Neutrophil (primary cell): ENCODE data around the gene CSTF2T.

Experiments used
- H3K27ac ChIP-seq: fragments of 200-600 bp; sonication (generic); 2 replicates; pipeline ENCODE4 v1.5.1; 2016; ENCODE audit warnings: mild to moderate bottlenecking, moderate library complexity
- H3K27me3 ChIP-seq: fragments of 200-600 bp; sonication (generic); 2 replicates; pipeline ENCODE4 v1.6.0; 2016; ENCODE audit warnings: mild to moderate bottlenecking
- H3K36me3 ChIP-seq: fragments of 200-600 bp; sonication (generic); 2 replicates; pipeline ENCODE4 v1.5.1; 2017
- H3K4me1 ChIP-seq, 2 experiments: fragments of 200-600 bp in 1 of 2; sonication (generic) in 1 of 2; 1 replicate in 1 of 2; 2 replicates in 1 of 2; pipeline versions ENCODE4 v1.5.1 to v1.6.1; 2013 to 2016; ENCODE audit warnings: low read depth in 1 of 2, low read length in 1 of 2, mild to moderate bottlenecking in 1 of 2, moderate library complexity in 1 of 2; ENCODE audit not compliant: control insufficient read depth in 1 of 2, insufficient read depth in 1 of 2
- H3K4me3 ChIP-seq, 2 experiments: fragments of 200-600 bp in 1 of 2; sonication (generic) in 1 of 2; 1 replicate in 1 of 2; 2 replicates in 1 of 2; pipeline ENCODE4 v1.5.1; 2013 to 2016; ENCODE audit warnings: low read depth in 1 of 2, low read length in 1 of 2, mild to moderate bottlenecking in 1 of 2, moderate library complexity in 1 of 2
- H3K9me3 ChIP-seq: fragments of 200-600 bp; sonication (generic); 2 replicates; pipeline ENCODE4 v1.5.1; 2016
- CTCF ChIP-seq: fragments of 200-600 bp; sonication (generic); IDR thresholded peaks from 2 replicates; pipeline ENCODE4 v1.5.1; 2016; ENCODE audit warnings: antibody characterized with exemption

The CSTF2T gene

GRCh38 chr10:51699475-51700227, at the start of gene CSTF2T:
TSS of gene CSTF2T (minus strand) at chr10:51699595. CDS start at chr10:51699549, 46 bp downstream.
- peaks cover 39 to 40% of the 10 kb centered on the region in 2 experiments for H3K4me1 ChIP-seq
- H3K36me3 ChIP-seq, result no peaks in the 10 kb centered on the region
- H3K27ac ChIP-seq, result peak within 1 kb of the TSS; percentile 83
- peaks cover 9% of the 10 kb centered on the region for H3K27me3 ChIP-seq
- peak; percentile 6 for TF ChIP-seq CTCF
- peak within 1 kb of the TSS; percentile 72 to 99 for H3K4me3 ChIP-seq
- H3K9me3 ChIP-seq, result no peaks in the 10 kb centered on the region

- Histone ChIP-seq H3K9me3 (no peaks in the 10 kb centered on the region), H3K4me1 (no peaks in the 10 kb centered on the region), H3K27ac (no peak overlapping the region), H3K36me3 (no peaks in the 10 kb centered on the region), H3K27me3 (no peaks in the 10 kb centered on the region), H3K4me3 (no peak overlapping the region)
- no peak for TF ChIP-seq CTCF
Measured at GRCh38 chr10:51748959-51749358, 49.6 kb upstream of the CSTF2T start.

DNA sequence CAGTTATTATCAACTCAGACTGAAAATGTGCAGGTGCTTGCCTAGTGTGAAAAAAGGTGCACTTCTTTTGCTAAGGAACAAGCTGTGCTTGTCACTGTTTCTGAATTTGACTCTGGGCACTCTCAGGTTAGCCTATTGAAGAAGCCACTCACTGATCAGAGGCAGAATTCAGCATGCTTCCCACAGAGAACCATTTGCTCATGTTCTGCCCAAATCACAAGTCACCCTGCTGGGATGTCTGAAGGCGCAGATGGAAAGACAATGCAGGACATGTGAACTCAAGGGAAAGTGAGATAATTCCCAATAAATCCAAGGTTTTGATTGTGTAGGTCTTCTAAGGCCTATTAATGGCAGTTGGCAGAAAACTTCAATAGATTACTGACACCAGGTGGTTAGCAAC, 47.8 kb upstream of the CSTF2T start:
- Histone ChIP-seq H3K27ac (no peak overlapping the region), H3K9me3 (no peaks in the 10 kb centered on the region), H3K4me3 (no peak overlapping the region), H3K27me3 (no peaks in the 10 kb centered on the region), H3K4me1 (no peaks in the 10 kb centered on the region), H3K36me3 (no peaks in the 10 kb centered on the region)
- no peak for TF ChIP-seq CTCF

DNA sequence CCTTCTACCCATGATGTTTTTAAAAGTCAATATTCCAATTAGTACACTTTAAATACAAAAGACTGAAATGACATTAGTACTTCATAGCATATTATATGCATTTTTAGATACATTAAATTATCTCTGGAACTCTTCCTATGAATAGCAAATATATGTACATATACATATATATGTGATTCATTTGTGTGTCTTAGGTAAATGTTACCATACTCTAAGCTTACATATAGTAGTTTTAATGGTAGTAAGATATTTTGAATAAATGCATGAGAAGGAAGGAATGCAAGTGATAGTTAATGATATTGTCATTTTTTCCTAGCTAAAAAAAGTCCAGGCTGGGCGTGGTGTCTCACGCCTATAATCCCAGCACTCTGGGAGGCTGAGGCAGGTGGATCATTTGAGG, 46.0 kb upstream of the CSTF2T start:
- no peaks in the 10 kb centered on the region for H3K27me3 ChIP-seq
- no peak overlapping the region for H3K27ac ChIP-seq
- no peaks in the 10 kb centered on the region for H3K4me1 ChIP-seq
- no peaks in the 10 kb centered on the region for H3K36me3 ChIP-seq
- H3K4me3 ChIP-seq, result no peak overlapping the region
- TF ChIP-seq CTCF, result no peak
- no peaks in the 10 kb centered on the region for H3K9me3 ChIP-seq

GRCh38 chr10:51744235-51745000, 45.0 kb upstream of the CSTF2T start:
- Histone ChIP-seq H3K36me3 (no peaks in the 10 kb centered on the region), H3K27me3 (no peaks in the 10 kb centered on the region), H3K9me3 (no peaks in the 10 kb centered on the region), H3K4me3 (no peak overlapping the region), H3K27ac (no peak overlapping the region), H3K4me1 (no peaks in the 10 kb centered on the region)
- no peak for TF ChIP-seq CTCF
